T-helper 22 cell (primary cell): ENCODE measurements around the gene PTH2R.
"Not testable (repeated sequence)": the region's sequence is repeated elsewhere in the genome, so short reads cannot be mapped to it uniquely, and the experiment has no call there.

ENCODE experiments used
- DNase-seq: peaks from one replicate; pipeline ENCODE4 v3.0.0-alpha.2; 2020; ENCODE audit warnings: low read depth

The PTH2R gene

GRCh38 chr2:208406474-208407451, at the start of gene PTH2R:
PTH2R (plus strand) TSS chr2:208406792; CDS start chr2:208407044, 252 bp downstream.
- no peak for DNase-seq

- DNase-seq = no peak
Measured at GRCh38 chr2:208356846-208357574, 49.6 kb upstream of the PTH2R start.

- DNase-seq = no peak
Measured at GRCh38 chr2:208358758-208359631, 47.6 kb upstream of the PTH2R start.

- DNase-seq = no peak
Measured at GRCh38 chr2:208359632-208359986, 47.0 kb upstream of the PTH2R start.

- DNase-seq = no peak
Measured at GRCh38 chr2:208360259-208361076, 46.1 kb upstream of the PTH2R start.

GRCh38 chr2:208361077-208361441, 45.5 kb upstream of the PTH2R start:
- DNase-seq = no peak

GRCh38 chr2:208363485-208363884, 43.1 kb upstream of the PTH2R start:
- no peak for DNase-seq

- DNase-seq = no peak
Measured at GRCh38 chr2:208366215-208367127, 40.1 kb upstream of the PTH2R start.

- DNase-seq = no peak
Measured at GRCh38 chr2:208369091-208369490, 37.5 kb upstream of the PTH2R start.

GRCh38 chr2:208370881-208371633, 35.5 kb upstream of the PTH2R start:
- DNase-seq = no peak

- no peak for DNase-seq
Measured at GRCh38 chr2:208371634-208371935, 35.0 kb upstream of the PTH2R start.

GRCh38 chr2:208373460-208374089, 33.0 kb upstream of the PTH2R start:
- no peak for DNase-seq

- DNase-seq = no peak
Measured at GRCh38 chr2:208375491-208376068, 31.0 kb upstream of the PTH2R start.

GRCh38 chr2:208377344-208377860, 29.2 kb upstream of the PTH2R start:
- not testable (repeated sequence) for DNase-seq

GRCh38 chr2:208379192-208379591, 27.4 kb upstream of the PTH2R start:
- no peak for DNase-seq

- DNase-seq = no peak
Measured at GRCh38 chr2:208384637-208385036, 22.0 kb upstream of the PTH2R start.

- no peak for DNase-seq
Measured at GRCh38 chr2:208386541-208386940, 20.1 kb upstream of the PTH2R start.

- DNase-seq = no peak
Measured at GRCh38 chr2:208389940-208390339, 16.7 kb upstream of the PTH2R start.

- DNase-seq = no peak
Measured at GRCh38 chr2:208392300-208392699, 14.3 kb upstream of the PTH2R start.
